Measurements from ENCODE around the gene NME7.

The NME7 gene

GRCh38 chr1:169259816-169260215 is 107.8 kb downstream of the NME7 start:
- H3K36me3 ChIP-seq (ENCODE audit: insufficient read depth, low read length): no peaks in the 10 kb centered on the region
- H3K9me3 ChIP-seq (ENCODE audit: control insufficient read depth, insufficient read depth, low read length): no peaks in the 10 kb centered on the region
- no peak overlapping the region for H3K9ac ChIP-seq (ENCODE audit: low read depth, low read length)
- H3K4me1 ChIP-seq (ENCODE audit: insufficient read depth, low read length): no peaks in the 10 kb centered on the region

DNA sequence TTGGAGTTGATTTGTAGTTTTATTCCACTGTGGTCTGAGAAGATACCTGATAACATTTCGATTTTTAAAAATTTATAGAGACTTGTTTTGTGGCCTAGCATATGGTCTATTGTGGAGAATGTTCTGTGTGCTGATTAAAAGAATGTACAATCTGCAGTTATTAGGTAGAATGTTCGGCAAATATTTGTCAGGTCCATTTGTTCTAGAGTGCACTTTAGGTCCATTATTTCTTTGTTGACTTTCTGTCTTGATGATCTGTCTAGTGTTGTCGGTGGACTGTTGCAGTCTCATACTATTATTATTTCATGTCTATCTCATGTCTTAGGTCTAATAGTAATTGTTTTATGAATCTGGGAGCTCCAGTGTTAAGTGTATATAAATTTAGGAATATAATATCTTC is 116.8 kb downstream of the NME7 start:
- Histone ChIP-seq H3K4me1 (ENCODE audit: insufficient read depth, low read length) (no peaks in the 10 kb centered on the region), H3K9me3 (ENCODE audit: control insufficient read depth, insufficient read depth, low read length) (no peaks in the 10 kb centered on the region), H3K36me3 (ENCODE audit: insufficient read depth, low read length) (no peaks in the 10 kb centered on the region), H3K9ac (ENCODE audit: low read depth, low read length) (no peak overlapping the region)

GRCh38 chr1:169250022-169250421 is 117.6 kb downstream of the NME7 start:
- H3K9ac ChIP-seq (ENCODE audit: low read depth, low read length): no peak overlapping the region
- no peaks in the 10 kb centered on the region for H3K4me1 ChIP-seq (ENCODE audit: insufficient read depth, low read length)
- no peaks in the 10 kb centered on the region for H3K9me3 ChIP-seq (ENCODE audit: control insufficient read depth, insufficient read depth, low read length)
- no peaks in the 10 kb centered on the region for H3K36me3 ChIP-seq (ENCODE audit: insufficient read depth, low read length)

GRCh38 chr1:169249611-169250010 is 118.0 kb downstream of the NME7 start:
- Histone ChIP-seq H3K9ac (ENCODE audit: low read depth, low read length) (no peak overlapping the region), H3K9me3 (ENCODE audit: control insufficient read depth, insufficient read depth, low read length) (no peaks in the 10 kb centered on the region), H3K4me1 (ENCODE audit: insufficient read depth, low read length) (no peaks in the 10 kb centered on the region), H3K36me3 (ENCODE audit: insufficient read depth, low read length) (no peaks in the 10 kb centered on the region)

- H3K9ac ChIP-seq (ENCODE audit: low read depth, low read length): no peak overlapping the region
- no peaks in the 10 kb centered on the region for H3K36me3 ChIP-seq (ENCODE audit: insufficient read depth, low read length)
- H3K9me3 ChIP-seq (ENCODE audit: control insufficient read depth, insufficient read depth, low read length): no peaks in the 10 kb centered on the region
- H3K4me1 ChIP-seq (ENCODE audit: insufficient read depth, low read length): peaks cover 3% of the 10 kb centered on the region; the same call in 1 of the 2 replicates
Observed at GRCh38 chr1:169245706-169246105, 121.9 kb downstream of the NME7 start.

GRCh38 chr1:169240449-169241232 is 127.0 kb downstream of the NME7 start:
- Histone ChIP-seq H3K36me3 (ENCODE audit: insufficient read depth, low read length) (no peaks in the 10 kb centered on the region), H3K9me3 (ENCODE audit: control insufficient read depth, insufficient read depth, low read length) (no peaks in the 10 kb centered on the region), H3K9ac (ENCODE audit: low read depth, low read length) (no peak overlapping the region), H3K4me1 (ENCODE audit: insufficient read depth, low read length) (peaks cover 6% of the 10 kb centered on the region; the same call in 1 of the 2 replicates)

DNA sequence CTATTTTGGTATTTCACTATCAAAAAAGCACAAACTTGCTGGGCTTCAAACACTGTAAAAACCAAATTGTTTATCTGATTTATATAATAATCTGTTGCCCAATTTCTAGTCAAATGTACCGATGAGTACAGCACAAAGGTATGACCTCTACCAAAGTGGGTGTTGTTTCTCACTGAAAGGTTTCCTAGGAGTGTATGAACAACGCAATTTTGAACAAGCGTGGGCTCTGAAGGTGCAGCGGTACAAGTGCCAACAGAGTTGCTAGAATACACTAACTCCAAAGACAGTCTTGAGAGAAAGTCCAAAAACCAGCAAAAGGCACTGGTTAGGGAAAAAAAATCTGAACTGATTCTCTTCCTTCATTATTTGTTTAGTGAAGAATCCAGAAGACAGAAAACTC is 130.7 kb downstream of the NME7 start:
- Histone ChIP-seq H3K36me3 (ENCODE audit: insufficient read depth, low read length) (no peaks in the 10 kb centered on the region), H3K9me3 (ENCODE audit: control insufficient read depth, insufficient read depth, low read length) (no peaks in the 10 kb centered on the region), H3K9ac (ENCODE audit: low read depth, low read length) (no peak overlapping the region), H3K4me1 (ENCODE audit: insufficient read depth, low read length) (peaks cover 6% of the 10 kb centered on the region; the same call in 1 of the 2 replicates)

DNA sequence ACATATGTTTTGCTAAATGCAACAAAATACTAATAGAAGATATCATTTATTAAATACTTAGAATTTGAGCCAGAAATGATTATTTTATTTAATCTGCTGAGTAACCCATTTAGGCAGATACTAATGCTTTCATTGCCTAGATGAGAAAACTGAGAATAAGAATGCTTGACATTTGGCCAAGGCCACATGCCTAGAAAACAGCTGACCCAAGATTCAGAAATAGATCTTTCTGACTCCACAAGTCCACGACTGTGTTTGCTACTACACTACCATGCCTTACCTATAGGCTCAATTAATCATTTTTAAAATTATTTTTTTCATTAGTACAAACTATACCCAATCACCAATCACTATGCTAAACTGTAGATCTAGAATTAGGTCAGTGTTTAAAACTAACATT is 131.5 kb downstream of the NME7 start:
- no peaks in the 10 kb centered on the region for H3K9me3 ChIP-seq (ENCODE audit: control insufficient read depth, insufficient read depth, low read length)
- no peak overlapping the region for H3K9ac ChIP-seq (ENCODE audit: low read depth, low read length)
- no peaks in the 10 kb centered on the region for H3K36me3 ChIP-seq (ENCODE audit: insufficient read depth, low read length)
- peaks cover 6% of the 10 kb centered on the region; the same call in 1 of the 2 replicates for H3K4me1 ChIP-seq (ENCODE audit: insufficient read depth, low read length)

- Histone ChIP-seq H3K9me3 (ENCODE audit: control insufficient read depth, insufficient read depth, low read length) (no peaks in the 10 kb centered on the region), H3K9ac (ENCODE audit: low read depth, low read length) (no peak overlapping the region), H3K36me3 (ENCODE audit: insufficient read depth, low read length) (no peaks in the 10 kb centered on the region), H3K4me1 (ENCODE audit: insufficient read depth, low read length) (peaks cover 1% of the 10 kb centered on the region; the same call in 1 of the 2 replicates)
Observed at GRCh38 chr1:169235568-169235967, 132.0 kb downstream of the NME7 start.

DNA sequence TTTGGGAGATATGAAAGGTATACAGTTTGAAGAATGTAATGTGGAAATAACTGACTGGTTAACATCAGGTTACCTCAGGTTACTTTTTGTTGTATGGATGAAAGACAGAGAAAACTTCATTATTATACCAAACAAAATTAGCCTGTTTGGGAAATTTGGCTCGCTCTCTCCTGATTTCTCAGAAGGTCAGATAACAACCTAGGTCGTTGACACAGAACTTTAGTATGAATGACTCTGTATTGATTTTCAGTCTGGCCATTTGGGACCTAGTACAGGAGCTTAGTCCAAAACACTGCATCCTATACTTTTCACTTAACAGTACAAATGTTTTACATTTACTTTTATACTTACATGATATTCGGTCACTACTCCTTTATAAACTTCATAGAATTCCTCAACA is 132.8 kb downstream of the NME7 start:
- Histone ChIP-seq H3K4me1 (ENCODE audit: insufficient read depth, low read length) (no peaks in the 10 kb centered on the region), H3K36me3 (ENCODE audit: insufficient read depth, low read length) (no peaks in the 10 kb centered on the region), H3K9ac (ENCODE audit: low read depth, low read length) (no peak overlapping the region), H3K9me3 (ENCODE audit: control insufficient read depth, insufficient read depth, low read length) (no peaks in the 10 kb centered on the region)

DNA sequence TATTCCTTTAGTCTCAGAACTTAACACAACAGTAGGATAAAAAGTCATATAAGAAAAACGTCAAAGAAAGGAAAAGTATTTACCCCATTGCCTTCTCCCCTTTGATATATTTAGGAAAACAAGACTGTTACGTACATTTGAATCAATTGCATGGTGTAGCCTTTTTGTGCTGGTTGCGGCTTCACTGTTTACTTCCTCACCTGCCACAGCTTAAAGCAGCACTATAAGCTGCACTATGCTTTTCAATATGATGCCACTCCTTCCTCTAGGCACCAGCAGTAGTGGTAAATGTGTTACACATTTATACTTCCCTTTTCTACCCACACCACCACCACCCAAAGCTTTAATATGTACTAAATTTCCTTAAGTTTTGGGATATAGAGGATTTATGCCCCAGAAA is 150.0 kb downstream of the NME7 start:
- no peaks in the 10 kb centered on the region for H3K36me3 ChIP-seq (ENCODE audit: insufficient read depth, low read length)
- no peaks in the 10 kb centered on the region for H3K9me3 ChIP-seq (ENCODE audit: control insufficient read depth, insufficient read depth, low read length)
- H3K9ac ChIP-seq (ENCODE audit: low read depth, low read length): no peak overlapping the region
- H3K4me1 ChIP-seq (ENCODE audit: insufficient read depth, low read length): peaks cover 15% of the 10 kb centered on the region; the same call in 1 of the 2 replicates

- peaks cover 15% of the 10 kb centered on the region; the same call in 1 of the 2 replicates for H3K4me1 ChIP-seq (ENCODE audit: insufficient read depth, low read length)
- no peak overlapping the region for H3K9ac ChIP-seq (ENCODE audit: low read depth, low read length)
- H3K9me3 ChIP-seq (ENCODE audit: control insufficient read depth, insufficient read depth, low read length): no peaks in the 10 kb centered on the region
- no peaks in the 10 kb centered on the region for H3K36me3 ChIP-seq (ENCODE audit: insufficient read depth, low read length)
Observed at GRCh38 chr1:169214598-169214997, 153.0 kb downstream of the NME7 start.

DNA sequence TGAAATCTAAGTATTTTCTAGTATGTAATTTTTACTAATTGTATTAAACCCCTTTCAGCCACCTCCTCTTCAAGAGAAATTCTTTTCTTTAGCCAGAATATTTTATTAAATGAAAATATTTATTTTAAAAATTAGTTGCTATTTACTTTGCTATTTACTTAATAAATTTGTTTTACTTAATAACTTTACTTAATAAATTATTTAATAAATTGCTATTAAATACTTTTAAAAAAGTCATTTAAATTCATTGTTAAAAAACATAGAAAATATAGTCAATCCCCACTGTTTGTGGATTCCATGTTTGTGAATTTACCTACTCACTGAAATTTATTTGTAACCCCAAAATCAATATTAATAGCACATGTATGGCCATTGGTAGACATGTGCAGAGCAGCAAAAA is 155.5 kb downstream of the NME7 start:
- Histone ChIP-seq H3K9me3 (ENCODE audit: control insufficient read depth, insufficient read depth, low read length) (no peaks in the 10 kb centered on the region), H3K4me1 (ENCODE audit: insufficient read depth, low read length) (peaks cover 7% of the 10 kb centered on the region; the same call in 1 of the 2 replicates), H3K36me3 (ENCODE audit: insufficient read depth, low read length) (no peaks in the 10 kb centered on the region)

DNA sequence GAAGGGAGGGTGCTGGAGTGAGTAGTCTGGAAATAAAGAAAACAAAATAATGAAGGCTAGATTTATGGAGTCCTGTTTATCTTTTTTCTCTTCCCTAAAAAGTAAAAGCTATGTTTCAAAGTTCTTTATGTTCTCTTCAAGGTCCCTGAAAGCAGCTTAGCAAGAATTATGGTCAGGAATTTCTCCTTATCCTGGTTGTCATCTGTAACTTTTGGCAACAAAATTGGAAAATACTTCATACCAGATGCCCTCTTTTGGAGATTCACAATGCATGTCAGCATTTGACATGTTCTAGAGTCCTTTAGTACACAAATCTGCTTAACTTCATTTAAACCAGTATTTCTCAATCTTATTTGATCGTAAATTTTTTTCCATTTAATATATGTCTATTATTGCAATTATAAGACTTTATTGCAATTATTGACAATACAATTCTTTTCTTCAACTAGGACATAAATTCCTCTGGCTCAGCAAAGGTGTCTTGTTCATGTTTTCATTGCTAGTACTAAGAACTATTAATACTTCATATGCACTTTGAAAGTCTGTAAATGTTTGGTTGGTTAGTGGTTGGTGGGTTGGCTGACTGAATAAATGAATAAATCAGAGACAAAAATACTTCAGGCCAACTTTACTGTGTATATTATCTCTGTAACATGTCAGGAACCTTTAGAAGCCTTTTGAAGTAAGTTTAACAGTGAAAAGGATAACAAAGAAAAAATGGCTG is 159.6 kb downstream of the NME7 start:
- H3K4me1 ChIP-seq (ENCODE audit: insufficient read depth, low read length): peaks cover 3% of the 10 kb centered on the region; the same call in 1 of the 2 replicates
- no peak overlapping the region for H3K9ac ChIP-seq (ENCODE audit: low read depth, low read length)
- H3K9me3 ChIP-seq (ENCODE audit: control insufficient read depth, insufficient read depth, low read length): no peaks in the 10 kb centered on the region
- no peaks in the 10 kb centered on the region for H3K36me3 ChIP-seq (ENCODE audit: insufficient read depth, low read length)

More for the DNA sequence above, 155.5 kb downstream of the NME7 start:
- no peak overlapping the region for H3K9ac ChIP-seq (ENCODE audit: low read depth, low read length)

GRCh38 chr1:169204157-169204556 is 163.4 kb downstream of the NME7 start:
- Histone ChIP-seq H3K36me3 (ENCODE audit: insufficient read depth, low read length) (no peaks in the 10 kb centered on the region), H3K4me1 (ENCODE audit: insufficient read depth, low read length) (peaks cover 3% of the 10 kb centered on the region; the same call in 1 of the 2 replicates), H3K9me3 (ENCODE audit: control insufficient read depth, insufficient read depth, low read length) (no peaks in the 10 kb centered on the region), H3K9ac (ENCODE audit: low read depth, low read length) (no peak overlapping the region)

All from ES-I3 (cell line).